Measurements from ENCODE around the gene PITX1.

The PITX1 gene

GRCh38 chr5:135061001-135061400 is 27.0 kb upstream of the PITX1 start:
- no peak for DNase-seq

GRCh38 chr5:135060021-135060420 is 26.0 kb upstream of the PITX1 start:
- DNase-seq: no peak

- DNase-seq: no peak
These were observed 25.2 kb upstream of the PITX1 start for GRCh38 chr5:135059000-135059923.

GRCh38 chr5:135058331-135058732 is 24.3 kb upstream of the PITX1 start:
- DNase-seq: no peak

GRCh38 chr5:135057233-135057632 is 23.2 kb upstream of the PITX1 start:
- DNase-seq: no peak

- DNase-seq: no peak
These were observed 22.4 kb upstream of the PITX1 start for GRCh38 chr5:135056316-135057030.

GRCh38 chr5:135055396-135055795 is 21.4 kb upstream of the PITX1 start:
- no peak for DNase-seq

- DNase-seq: no peak
These were observed 20.5 kb upstream of the PITX1 start for GRCh38 chr5:135054546-135054945.

- DNase-seq: peak; percentile 9
These were observed 20.0 kb upstream of the PITX1 start for GRCh38 chr5:135053989-135054388.

GRCh38 chr5:135053278-135053677 is 19.2 kb upstream of the PITX1 start:
- DNase-seq: peak; percentile 17

- DNase-seq: no peak
These were observed 18.6 kb upstream of the PITX1 start for GRCh38 chr5:135052511-135053145.

- no peak for DNase-seq
These were observed 17.8 kb upstream of the PITX1 start for GRCh38 chr5:135051872-135052271.

- no peak for DNase-seq
These were observed 17.4 kb upstream of the PITX1 start for GRCh38 chr5:135051399-135051798.

GRCh38 chr5:135050244-135050767 is 16.3 kb upstream of the PITX1 start:
- DNase-seq: no peak

GRCh38 chr5:135048930-135049329 is 14.9 kb upstream of the PITX1 start:
- DNase-seq: no peak

- DNase-seq: no peak
These were observed 14.3 kb upstream of the PITX1 start for GRCh38 chr5:135048286-135048685.

- no peak for DNase-seq
These were observed 13.3 kb upstream of the PITX1 start for GRCh38 chr5:135047347-135047695.

- DNase-seq: no peak
These were observed 12.8 kb upstream of the PITX1 start for GRCh38 chr5:135046661-135047346.

- DNase-seq: no peak
These were observed 11.5 kb upstream of the PITX1 start for GRCh38 chr5:135045488-135045887.

- DNase-seq: no peak
These were observed 8.6 kb upstream of the PITX1 start for GRCh38 chr5:135042595-135042994.

- no peak for DNase-seq
These were observed 7.7 kb upstream of the PITX1 start for GRCh38 chr5:135041726-135042125.

- DNase-seq: no peak
These were observed 7.1 kb upstream of the PITX1 start for GRCh38 chr5:135041145-135041587.
